HepG2 (cell line): ENCODE results near the gene NDUFB5. TPM values are rescaled to one million over a fixed set of nuclear protein-coding genes. Genes with fewer than 3 reads are reported as not detected.
A peak's percentile ranks its signal among the peaks of the same experiment; 100 is the strongest.

ENCODE experiments used
- ATAC-seq: fragments of 200-7000 bp; cut with Tn5 transposase; 3 replicates; pipeline ENCODE4 v1.9.1; 2020; ENCODE audit warnings: mild to moderate bottlenecking, moderate library complexity
- BruUV-seq: library from RNA; stranded (reverse); fragments of 400-500 nt; replicated peaks from 2 replicates; lab custom pipeline; 2021; lab: Mats Ljungman, UMichigan
- CTCF ChIA-PET: fragments of 300-600 bp; formaldehyde crosslinking; extraction: SDS; loops from one replicate; lab custom pipeline; 2021; ENCODE audit warnings: low total read pairs, inconsistent platforms, low intra/inter-chr PET ratio; lab: Yijun Ruan, JAX
- POLR2A ChIA-PET: fragments of 350-600 bp; sonication (Branson Sonifier 250); formaldehyde crosslinking; loops from one replicate; lab custom pipeline; 2020; ENCODE audit warnings: antibody characterized with exemption, inconsistent platforms; lab: Yijun Ruan, JAX
- DNase-seq: peaks from one replicate; pipeline ENCODE4 v3.0.0-alpha.2; 2015; ENCODE audit warnings: low spot score
- FAIRE-seq: peaks from 3 replicates; lab custom pipeline; 2011; peaks lifted over from hg19 to GRCh38; lab: Jason Lieb, UNC
- H2AFZ ChIP-seq: one replicate; pipeline ENCODE4 v1.6.1; 2011; ENCODE audit warnings: low read length, inconsistent platforms
- H3K27ac ChIP-seq: fragments of 300-600 bp; 3 replicates; pipeline ENCODE4 v1.8.0; 2011; ENCODE audit warnings: mixed run types, mild to moderate bottlenecking, mixed read lengths, low read length, inconsistent platforms; ENCODE audit not compliant: insufficient read depth; ENCODE audit errors: extremely low read length
- H3K27me3 ChIP-seq, 2 experiments: fragments of 200-600 bp in 1 of 2; 2 replicates in 1 of 2; 3 replicates in 1 of 2; pipeline versions ENCODE4 v1.6.0 to v1.8.0; 2011; ENCODE audit warnings: low read length in 2 of 2, mild to moderate bottlenecking in 2 of 2, moderate library complexity in 2 of 2, inconsistent platforms in 1 of 2; ENCODE audit not compliant: insufficient read depth in 2 of 2, control insufficient read depth in 1 of 2
- H3K36me3 ChIP-seq, 2 experiments: fragments of 200-600 bp in 1 of 2; replicated peaks in 1 of 2; 2 replicates in 1 of 2; 3 replicates in 1 of 2; pipeline versions ENCODE4 v1.5.1 to v1.8.0; 2011; ENCODE audit warnings: low read length in 2 of 2, inconsistent platforms in 1 of 2; ENCODE audit not compliant: insufficient read depth in 2 of 2, control insufficient read depth in 1 of 2
- H3K4me1 ChIP-seq: 2 replicates; pipeline ENCODE4 v1.5.1; 2012; ENCODE audit warnings: low read length, inconsistent platforms; ENCODE audit not compliant: insufficient read depth
- H3K4me2 ChIP-seq: 2 replicates; pipeline ENCODE4 v1.6.0; 2011; ENCODE audit warnings: low read depth, low read length, inconsistent platforms
- H3K4me3 ChIP-seq, 3 experiments: fragments of 200-600 bp in 1 of 3; sonication (generic), shearing (Covaris generic) in 1 of 3; replicated peaks in 1 of 3; 2 replicates each; pipeline ENCODE4 v1.5.1; 2011 to 2016; ENCODE audit warnings: low read length in 3 of 3, inconsistent platforms in 2 of 3, low read depth in 2 of 3, mild to moderate bottlenecking in 2 of 3, control low read depth in 1 of 3, mixed read lengths in 1 of 3; ENCODE audit not compliant: insufficient read depth in 1 of 3
- H3K79me2 ChIP-seq: one replicate; pipeline ENCODE4 v1.6.1; 2011; ENCODE audit warnings: low read length, inconsistent platforms; ENCODE audit not compliant: insufficient read depth
- H3K9ac ChIP-seq: 2 replicates; pipeline ENCODE4 v1.6.0; 2011; ENCODE audit warnings: mild to moderate bottlenecking, low read depth, low read length, inconsistent platforms; ENCODE audit not compliant: insufficient read depth
- H3K9me3 ChIP-seq: 2 replicates; pipeline ENCODE4 v1.5.1; 2012; ENCODE audit warnings: mild to moderate bottlenecking, low read length
- H4K20me1 ChIP-seq: 2 replicates; pipeline ENCODE4 v1.6.0; 2011; ENCODE audit warnings: inconsistent platforms, mild to moderate bottlenecking, low read length, moderate library complexity; ENCODE audit not compliant: insufficient read depth
- DR1 ChIP-seq: sonication (generic); formaldehyde crosslinking; IDR thresholded peaks from 2 replicates; pipeline ENCODE4 v1.8.0; 2021; ENCODE audit warnings: mild to moderate bottlenecking, missing genetic modification reagents, inconsistent platforms
- DRAP1 ChIP-seq: IDR thresholded peaks from 2 replicates; pipeline ENCODE4 v1.6.1; 2016; ENCODE audit warnings: missing genetic modification reagents, missing compliant biosample characterization
- GABPB1 ChIP-seq: IDR thresholded peaks from 2 replicates; pipeline ENCODE4 v1.6.1; 2016; ENCODE audit warnings: mild to moderate bottlenecking, missing genetic modification reagents, moderate library complexity, missing compliant biosample characterization
- HOXA3 ChIP-seq: sonication (generic); formaldehyde crosslinking; IDR thresholded peaks from 2 replicates; pipeline ENCODE4 v1.5.0; 2020; ENCODE audit warnings: missing genetic modification reagents
- NCOA2 ChIP-seq: sonication (generic); formaldehyde crosslinking; IDR thresholded peaks from 2 replicates; pipeline ENCODE4 v1.8.0; 2022; ENCODE audit warnings: inconsistent platforms
- POLR2G ChIP-seq: fragments of 200-400 bp; formaldehyde crosslinking; IDR thresholded peaks from 2 replicates; pipeline ENCODE4 v1.6.1; 2018; ENCODE audit warnings: mild to moderate bottlenecking, low read depth, low read length, moderate library complexity
- PPARG ChIP-seq: conservative IDR thresholded peaks from 2 replicates; pipeline ENCODE4 v1.6.1; 2016; ENCODE audit warnings: missing biosample characterization, missing genetic modification reagents
- ZFP37 ChIP-seq: sonication (generic); formaldehyde crosslinking; IDR thresholded peaks from 2 replicates; pipeline ENCODE4 v1.4.0; 2020; ENCODE audit warnings: missing genetic modification reagents, borderline replicate concordance
- ZNF142 ChIP-seq: sonication (generic); formaldehyde crosslinking; IDR thresholded peaks from 2 replicates; pipeline ENCODE4 v1.4.0; 2020; ENCODE audit warnings: missing genetic modification reagents
- ZNF18 ChIP-seq: sonication (generic); formaldehyde crosslinking; IDR thresholded peaks from 2 replicates; pipeline ENCODE4 v1.8.0; 2022; ENCODE audit warnings: mild to moderate bottlenecking, missing genetic modification reagents; ENCODE audit not compliant: insufficient replicate concordance
- ZNF234 ChIP-seq: sonication (generic); formaldehyde crosslinking; conservative IDR thresholded peaks from 2 replicates; pipeline ENCODE4 v1.5.1; 2020; ENCODE audit warnings: mild to moderate bottlenecking, missing genetic modification reagents
- ZNF441 ChIP-seq: sonication (generic); formaldehyde crosslinking; IDR thresholded peaks from 2 replicates; pipeline ENCODE4 v1.7.0; 2021; ENCODE audit warnings: missing genetic modification reagents, borderline replicate concordance
- ZNF772 ChIP-seq: sonication (generic); formaldehyde crosslinking; IDR thresholded peaks from 2 replicates; pipeline ENCODE4 v1.5.0; 2020; ENCODE audit warnings: mild to moderate bottlenecking, missing genetic modification reagents
- ZNF773 ChIP-seq: sonication (generic); formaldehyde crosslinking; IDR thresholded peaks from 2 replicates; pipeline ENCODE4 v1.4.0; 2020; ENCODE audit warnings: missing genetic modification reagents, borderline replicate concordance
- ZNF878 ChIP-seq: sonication (generic); formaldehyde crosslinking; IDR thresholded peaks from 2 replicates; pipeline ENCODE4 v1.8.1; 2023; ENCODE audit warnings: mild to moderate bottlenecking, missing genetic modification reagents, moderate library complexity
- WGBS: methylation state at CpG from one replicate; pipeline ENCODE4 v1.1.6; 2017; ENCODE audit warnings: low lambda C conversion rate; 5-methylcytosine and 5-hydroxymethylcytosine counted together
- in situ Hi-C: cut with HindIII; loops from 2 replicates; pipeline ENCODE4 v1.10.0; 2017; ENCODE audit warnings: low pct_unique_long_range_greater_than_20kb; ENCODE audit not compliant: extremely low pct_ligation_motif_present
- intact Hi-C: fragments of 100-400 bp; cut with micrococcal nuclease; formaldehyde crosslinking; loops from one replicate; pipeline ENCODE4 v1.10.0; 2022; ENCODE audit not compliant: unreplicated experiment
- polyA plus RNA-seq, 8 experiments: library from polyadenylated mRNA; depleted of rRNA in 3 of 8; stranded (reverse) in 7 of 8; unstranded in 1 of 8; fragments of >200 nt; fragmentation: Illumina TruSeq in 4 of 8; extraction: Trizol in 4 of 8; gene quantifications; 2 replicates each; pipeline versions ENCODE4 v1.2.1 to v1.2.3, GENCODE V29; 2011 to 2016; ENCODE audit warnings: low read depth in 4 of 8, missing spikeins in 1 of 8, mixed read lengths in 1 of 8; ENCODE audit not compliant: insufficient read depth in 1 of 8
- total RNA-seq, 5 experiments: library from RNA; depleted of rRNA; stranded (reverse); fragments of >200 nt; fragmentation: Illumina TruSeq; extraction: Trizol; gene quantifications; 2 replicates each; pipeline ENCODE4 v1.2.3, GENCODE V29; 2016; ENCODE audit warnings: low read depth in 1 of 5

The NDUFB5 gene
- total and polyA plus RNA-seq, 2 of the 13 experiments (the other 11 are each of a cell fraction or from before 2014, with no cell fraction given), result 43.3 to 120 TPM

GRCh38 chr3:179652447-179653095 is 48.0 kb downstream of the NDUFB5 start, which contains the start of gene USP13:
Gene USP13, plus strand, starts transcription at chr3:179653040. Its CDS starts 186 bp downstream, at chr3:179653226.
- H3K36me3 ChIP-seq, result peaks cover 0 to 7% of the 10 kb centered on the region in 2 experiments; a peak in 2 of 5 replicates
- intact Hi-C loops, result loop anchor here (1.0 to 5.0 kb wide), 3 partner anchors 11 to 80 kb away; no protein-coding TSS in a partner anchor
- TF ChIP-seq GABPB1 (CRISPR knock-in tag), result no peak
- peak; percentile 53; the same call in 1 of the 2 replicates for TF ChIP-seq ZNF773 (CRISPR knock-in tag)
- TF ChIP-seq DR1 (CRISPR knock-in tag), result no peak
- TF ChIP-seq ZNF142 (CRISPR knock-in tag), result peak; percentile 39; the same call in 1 of the 2 replicates
- peak; percentile 56; the same call in 1 of the 2 replicates for TF ChIP-seq HOXA3 (CRISPR knock-in tag)
- TF ChIP-seq PPARG (CRISPR knock-in tag), result no peak
- TF ChIP-seq NCOA2 (CRISPR knock-in tag), result 0 out of 2 replicates have a peak, but pooled peaks have one; percentile 13
- no peak for TF ChIP-seq ZFP37 (CRISPR knock-in tag)
- TF ChIP-seq ZNF441 (CRISPR knock-in tag), result 0 out of 2 replicates have a peak, but pooled peaks have one; percentile 0
- peak; percentile 32; the same call in 1 of the 2 replicates for TF ChIP-seq DRAP1 (CRISPR knock-in tag)
- TF ChIP-seq ZNF878 (CRISPR knock-in tag), result peak; percentile 18; the same call in 1 of the 2 replicates
- TF ChIP-seq ZNF772 (CRISPR knock-in tag), result 0 out of 2 replicates have a peak, but pooled peaks have one; percentile 13
- TF ChIP-seq ZNF18 (CRISPR knock-in tag), result peak; percentile 19
- TF ChIP-seq ZNF234 (CRISPR knock-in tag), result no peak
- peak; percentile 77 for TF ChIP-seq POLR2G

More at GRCh38 chr3:179652447-179653095, 48.0 kb downstream of the NDUFB5 start, which contains the start of gene USP13:
- Histone ChIP-seq H4K20me1 (no peaks in the 10 kb centered on the region), H3K9me3 (no peaks in the 10 kb centered on the region), H2AFZ (no peak within 1 kb of the TSS), H3K4me3 (peak within 1 kb of the TSS; percentile 77 to 98 (median 92)), H3K79me2 (peaks cover 40% of the 10 kb centered on the region), H3K4me1 (peaks cover 44% of the 10 kb centered on the region), H3K9ac (peak within 1 kb of the TSS; percentile 90), H3K4me2 (peak within 1 kb of the TSS; percentile 87), H3K27ac (peak within 1 kb of the TSS; percentile 86), H3K27me3 (no peaks in the 10 kb centered on the region)
- ATAC-seq (peak; percentile 78), DNase-seq (peak; percentile 51), FAIRE-seq (no peak)
- POLR2A ChIA-PET, result interaction anchor here (0.8 to 2.8 kb wide), 6 partner anchors 9 to 82 kb away, joined by 3 to 30 read pairs (median 6); partner anchors contain the start of genes MRPL47 and NDUFB5
- in situ Hi-C loops, result no loop called here
- CTCF ChIA-PET, result no interaction called here
- no TSS peak for BruUV-seq
- 2% methylated on average over 14 of the region's 56 CpGs for WGBS
